Mesendoderm (in vitro differentiated cells): ENCODE data around the gene CDC34.
A peak's percentile ranks its signal among the peaks of the same experiment; 100 is the strongest.

Experiments used
- DNase-seq: peaks from one replicate; pipeline ENCODE4 v3.0.0; 2013
- H2AK5ac ChIP-seq: 2 replicates; pipeline ENCODE4 v1.6.1; 2013; ENCODE audit warnings: low read length, inconsistent platforms
- H2BK120ac ChIP-seq: 2 replicates; pipeline ENCODE4 v1.6.1; 2013; ENCODE audit warnings: low read depth, mild to moderate bottlenecking, low read length, moderate library complexity, mixed read lengths
- H2BK15ac ChIP-seq: replicated peaks from 2 replicates; pipeline ENCODE4 v1.6.1; 2013; ENCODE audit warnings: low read depth, mild to moderate bottlenecking, moderate library complexity
- H2BK5ac ChIP-seq: 2 replicates; pipeline ENCODE4 v1.6.1; 2013; ENCODE audit warnings: low read length, inconsistent platforms
- H3K18ac ChIP-seq: 2 replicates; pipeline ENCODE4 v1.6.1; 2013; ENCODE audit warnings: mild to moderate bottlenecking, low read length, mixed read lengths
- H3K23ac ChIP-seq: one replicate; pipeline ENCODE4 v1.6.1; 2013; ENCODE audit warnings: low read length
- H3K27ac ChIP-seq: 2 replicates; pipeline ENCODE4 v1.5.1; 2013; ENCODE audit warnings: low read depth, mild to moderate bottlenecking, inconsistent platforms, low read length, moderate library complexity
- H3K27me3 ChIP-seq: 2 replicates; pipeline ENCODE4 v1.6.1; 2013; ENCODE audit warnings: low read length, control low read depth, mild to moderate bottlenecking, inconsistent platforms; ENCODE audit not compliant: insufficient read depth, poor library complexity
- H3K36me3 ChIP-seq: 2 replicates; pipeline ENCODE4 v1.6.1; 2013; ENCODE audit warnings: low read length, inconsistent platforms; ENCODE audit not compliant: control insufficient read depth, insufficient read depth
- H3K4ac ChIP-seq: one replicate; pipeline ENCODE4 v1.6.1; 2013; ENCODE audit warnings: low read depth, mild to moderate bottlenecking, low read length, moderate library complexity
- H3K4me1 ChIP-seq: 2 replicates; pipeline ENCODE4 v1.6.1; 2013; ENCODE audit warnings: low read depth, low read length, inconsistent platforms; ENCODE audit not compliant: control insufficient read depth
- H3K4me2 ChIP-seq: 2 replicates; pipeline ENCODE4 v1.6.1; 2013; ENCODE audit warnings: low read length
- H3K4me3 ChIP-seq: 2 replicates; pipeline ENCODE4 v1.5.1; 2013; ENCODE audit warnings: mild to moderate bottlenecking, low read length
- H3K56ac ChIP-seq: one replicate; pipeline ENCODE4 v1.6.1; 2013; ENCODE audit warnings: low read length
- H3K79me1 ChIP-seq: 2 replicates; pipeline ENCODE4 v1.6.1; 2013; ENCODE audit warnings: low read length, inconsistent platforms
- H3K79me2 ChIP-seq: 2 replicates; pipeline ENCODE4 v1.6.1; 2013; ENCODE audit warnings: mild to moderate bottlenecking, low read length; ENCODE audit not compliant: control insufficient read depth, insufficient read depth
- H3K9ac ChIP-seq: 2 replicates; pipeline ENCODE4 v1.6.1; 2013; ENCODE audit warnings: low read length, inconsistent platforms
- H4K5ac ChIP-seq: one replicate; pipeline ENCODE4 v1.6.1; 2013; ENCODE audit warnings: low read length
- H4K8ac ChIP-seq: one replicate; pipeline ENCODE4 v1.6.1; 2013; ENCODE audit warnings: low read depth, mild to moderate bottlenecking, control low read depth, low read length, moderate library complexity
- WGBS: extraction: QIAGEN DNeasy Blood & Tissue Kit; methylation state at CpG from one replicate; pipeline ENCODE4 v1.1.7; 2013; ENCODE audit warnings: low lambda C conversion rate, missing lambda C conversion rate; ENCODE audit not compliant: insufficient coverage; ENCODE audit errors: extremely low coverage; 5-methylcytosine and 5-hydroxymethylcytosine counted together

CDC34 gene

GRCh38 chr19:556611-557382 is 25.2 kb downstream of the CDC34 start:
- no peak overlapping the region for H3K23ac ChIP-seq
- no peak overlapping the region for H3K9ac ChIP-seq
- H3K18ac ChIP-seq, result no peak overlapping the region
- no peak overlapping the region for H3K4ac ChIP-seq
- H2BK15ac ChIP-seq, result no peak overlapping the region
- DNase-seq, result no peak
- no CpG with 5 or more reads among the region's 31 CpGs for WGBS
- H3K56ac ChIP-seq, result no peak overlapping the region
- H2AK5ac ChIP-seq, result no peak overlapping the region
- no peaks in the 10 kb centered on the region for H3K79me2 ChIP-seq
- no peaks in the 10 kb centered on the region for H3K4me1 ChIP-seq
- H3K27ac ChIP-seq, result no peak overlapping the region
- no peaks in the 10 kb centered on the region for H3K79me1 ChIP-seq
- H4K8ac ChIP-seq, result no peak overlapping the region
- no peak overlapping the region for H3K4me3 ChIP-seq
- H2BK5ac ChIP-seq, result no peak overlapping the region
- no peak overlapping the region for H2BK120ac ChIP-seq
- H4K5ac ChIP-seq, result no peak overlapping the region
- H3K4me2 ChIP-seq, result no peak overlapping the region
- no peaks in the 10 kb centered on the region for H3K27me3 ChIP-seq
- no peaks in the 10 kb centered on the region for H3K36me3 ChIP-seq

GRCh38 chr19:558770-559439 is 27.3 kb downstream of the CDC34 start:
- Histone ChIP-seq H2BK5ac (no peak overlapping the region), H2BK120ac (no peak overlapping the region), H3K18ac (no peak overlapping the region), H3K9ac (no peak overlapping the region), H3K4ac (no peak overlapping the region), H3K36me3 (no peaks in the 10 kb centered on the region), H3K79me2 (no peaks in the 10 kb centered on the region), H2AK5ac (no peak overlapping the region), H3K27ac (no peak overlapping the region), H3K27me3 (no peaks in the 10 kb centered on the region), H4K8ac (no peak overlapping the region), H3K79me1 (no peaks in the 10 kb centered on the region), H3K56ac (peak overlapping the region; percentile 1), H2BK15ac (no peak overlapping the region), H3K23ac (no peak overlapping the region), H3K4me2 (no peak overlapping the region), H4K5ac (no peak overlapping the region), H3K4me3 (no peak overlapping the region), H3K4me1 (no peaks in the 10 kb centered on the region)
- no CpG with 5 or more reads among the region's 21 CpGs for WGBS
- DNase-seq, result peak; percentile 60

- Histone ChIP-seq H3K9ac (no peak overlapping the region), H3K27me3 (no peaks in the 10 kb centered on the region), H4K8ac (no peak overlapping the region), H3K4ac (no peak overlapping the region), H3K56ac (no peak overlapping the region), H2BK5ac (no peak overlapping the region), H3K18ac (no peak overlapping the region), H2BK120ac (no peak overlapping the region), H3K23ac (no peak overlapping the region), H2AK5ac (no peak overlapping the region), H3K4me3 (no peak overlapping the region), H3K4me1 (no peaks in the 10 kb centered on the region), H4K5ac (no peak overlapping the region), H3K79me1 (no peaks in the 10 kb centered on the region), H3K79me2 (no peaks in the 10 kb centered on the region), H2BK15ac (no peak overlapping the region), H3K36me3 (no peaks in the 10 kb centered on the region), H3K27ac (no peak overlapping the region), H3K4me2 (no peak overlapping the region)
- no peak for DNase-seq
- WGBS, result no CpG with 5 or more reads among the region's 12 CpGs
These were observed 28.6 kb downstream of the CDC34 start for GRCh38 chr19:560121-560520.

- H3K27ac ChIP-seq, result no peak overlapping the region
- H3K23ac ChIP-seq, result no peak overlapping the region
- H2BK5ac ChIP-seq, result no peak overlapping the region
- no peak overlapping the region for H3K18ac ChIP-seq
- H3K4me2 ChIP-seq, result no peak overlapping the region
- no peaks in the 10 kb centered on the region for H3K4me1 ChIP-seq
- no peak overlapping the region for H2AK5ac ChIP-seq
- DNase-seq, result peak; percentile 66
- H2BK15ac ChIP-seq, result no peak overlapping the region
- H2BK120ac ChIP-seq, result no peak overlapping the region
- no peak overlapping the region for H4K8ac ChIP-seq
- H3K9ac ChIP-seq, result no peak overlapping the region
- H3K4me3 ChIP-seq, result no peak overlapping the region
- H4K5ac ChIP-seq, result no peak overlapping the region
- WGBS, result no CpG with 5 or more reads among the region's 19 CpGs
- H3K27me3 ChIP-seq, result no peaks in the 10 kb centered on the region
- no peak overlapping the region for H3K4ac ChIP-seq
- no peak overlapping the region for H3K56ac ChIP-seq
- no peaks in the 10 kb centered on the region for H3K79me1 ChIP-seq
- H3K79me2 ChIP-seq, result no peaks in the 10 kb centered on the region
- no peaks in the 10 kb centered on the region for H3K36me3 ChIP-seq
These were observed 34.8 kb downstream of the CDC34 start for GRCh38 chr19:566403-566802.

GRCh38 chr19:566844-567243 is 35.3 kb downstream of the CDC34 start:
- Histone ChIP-seq H3K36me3 (no peaks in the 10 kb centered on the region), H3K27me3 (no peaks in the 10 kb centered on the region), H3K4ac (no peak overlapping the region), H3K4me3 (no peak overlapping the region), H2BK120ac (no peak overlapping the region), H3K56ac (no peak overlapping the region), H2BK15ac (no peak overlapping the region), H3K79me2 (no peaks in the 10 kb centered on the region), H4K8ac (no peak overlapping the region), H3K4me1 (no peaks in the 10 kb centered on the region), H3K4me2 (no peak overlapping the region), H3K23ac (no peak overlapping the region), H3K27ac (no peak overlapping the region), H3K9ac (no peak overlapping the region), H3K79me1 (no peaks in the 10 kb centered on the region), H4K5ac (no peak overlapping the region), H3K18ac (no peak overlapping the region), H2BK5ac (no peak overlapping the region), H2AK5ac (no peak overlapping the region)
- WGBS, result no CpG with 5 or more reads among the region's 16 CpGs
- no peak for DNase-seq
